Epithelial cell of proximal tubule (primary cell): ENCODE data around the gene MRPS34. TPM values are rescaled to one million over a fixed set of nuclear protein-coding genes. Genes with fewer than 3 reads are reported as not detected.

Experiments used
- DNase-seq: peaks from one replicate; pipeline ENCODE4 v3.0.0-alpha.2; 2011; ENCODE audit warnings: low read depth
- H3K4me3 ChIP-seq: 2 replicates; pipeline ENCODE4 v1.5.1; 2011; ENCODE audit warnings: low read depth, mild to moderate bottlenecking, low read length
- CTCF ChIP-seq: conservative IDR thresholded peaks from 2 replicates; pipeline ENCODE4 v1.5.1; 2012; ENCODE audit warnings: low read depth, mild to moderate bottlenecking, low read length
- total RNA-seq: library from RNA; depleted of rRNA; stranded (reverse); fragments of >200 nt; gene quantifications from 2 replicates; pipeline ENCODE4 v1.2.3, GENCODE V29; 2015

Gene MRPS34
- total RNA-seq, 1 donor from 2014 or later, result 167 TPM

DNA sequence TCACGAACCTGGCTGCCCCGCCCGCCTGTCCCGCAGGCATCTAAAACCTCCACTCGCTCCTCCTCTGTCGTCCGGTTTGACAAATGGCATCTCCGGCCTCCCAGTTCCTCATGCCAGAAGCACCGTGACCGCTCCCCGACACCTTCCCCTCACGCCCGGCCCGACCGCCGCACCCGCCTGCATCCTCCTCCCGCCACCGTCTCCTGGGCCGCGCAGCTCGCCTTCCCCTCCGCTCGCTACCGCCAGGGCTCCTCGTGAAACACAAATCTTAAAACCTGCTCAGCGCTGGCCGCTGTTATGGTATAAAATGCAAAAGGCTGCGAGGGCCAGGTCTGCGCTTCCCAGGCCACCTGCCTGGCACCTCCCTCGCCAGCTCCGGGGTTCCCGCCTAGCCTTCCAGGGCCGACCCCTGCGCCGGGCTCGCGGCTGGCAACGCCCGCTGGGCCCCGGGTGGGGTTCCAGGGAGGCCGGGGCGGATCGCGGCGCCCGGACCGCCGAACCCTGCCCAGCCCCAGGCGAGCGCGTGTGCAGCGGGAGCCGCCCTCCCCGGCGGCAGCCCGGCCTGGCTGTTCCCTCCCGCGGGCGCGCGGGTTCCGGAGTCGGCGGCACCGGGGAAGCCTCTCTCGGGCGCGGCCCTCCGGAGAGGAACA, 8.9 kb upstream of the MRPS34 start:
- peak; percentile 16 for TF ChIP-seq CTCF
- no peak for DNase-seq
- peak overlapping the region; percentile 85 for H3K4me3 ChIP-seq

DNA sequence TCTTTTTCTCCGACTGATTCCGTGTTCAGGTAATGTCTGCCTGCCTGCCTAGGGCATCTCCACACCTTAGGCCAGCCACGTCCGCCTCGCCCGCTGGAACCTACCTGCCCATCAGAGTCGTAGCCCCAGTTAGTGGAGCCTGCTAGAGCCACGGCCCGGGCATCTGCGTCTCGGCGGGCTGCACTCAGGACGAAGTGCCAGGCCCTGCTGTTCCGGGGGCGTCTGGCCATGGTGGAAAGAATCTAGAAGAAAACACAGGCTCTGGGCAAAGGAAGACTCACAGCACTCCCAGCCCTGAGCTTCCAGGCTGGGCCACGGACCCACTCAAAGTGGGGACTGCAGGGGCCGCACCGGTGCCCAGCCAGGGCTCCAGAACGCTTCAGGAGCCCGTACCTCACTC, 8.3 kb upstream of the MRPS34 start:
- TF ChIP-seq CTCF, result no peak
- DNase-seq, result no peak
- H3K4me3 ChIP-seq, result peak overlapping the region; percentile 85

GRCh38 chr16:1780677-1781072, 7.7 kb upstream of the MRPS34 start:
- peak overlapping the region; percentile 85 for H3K4me3 ChIP-seq
- TF ChIP-seq CTCF, result no peak
- no peak for DNase-seq

DNA sequence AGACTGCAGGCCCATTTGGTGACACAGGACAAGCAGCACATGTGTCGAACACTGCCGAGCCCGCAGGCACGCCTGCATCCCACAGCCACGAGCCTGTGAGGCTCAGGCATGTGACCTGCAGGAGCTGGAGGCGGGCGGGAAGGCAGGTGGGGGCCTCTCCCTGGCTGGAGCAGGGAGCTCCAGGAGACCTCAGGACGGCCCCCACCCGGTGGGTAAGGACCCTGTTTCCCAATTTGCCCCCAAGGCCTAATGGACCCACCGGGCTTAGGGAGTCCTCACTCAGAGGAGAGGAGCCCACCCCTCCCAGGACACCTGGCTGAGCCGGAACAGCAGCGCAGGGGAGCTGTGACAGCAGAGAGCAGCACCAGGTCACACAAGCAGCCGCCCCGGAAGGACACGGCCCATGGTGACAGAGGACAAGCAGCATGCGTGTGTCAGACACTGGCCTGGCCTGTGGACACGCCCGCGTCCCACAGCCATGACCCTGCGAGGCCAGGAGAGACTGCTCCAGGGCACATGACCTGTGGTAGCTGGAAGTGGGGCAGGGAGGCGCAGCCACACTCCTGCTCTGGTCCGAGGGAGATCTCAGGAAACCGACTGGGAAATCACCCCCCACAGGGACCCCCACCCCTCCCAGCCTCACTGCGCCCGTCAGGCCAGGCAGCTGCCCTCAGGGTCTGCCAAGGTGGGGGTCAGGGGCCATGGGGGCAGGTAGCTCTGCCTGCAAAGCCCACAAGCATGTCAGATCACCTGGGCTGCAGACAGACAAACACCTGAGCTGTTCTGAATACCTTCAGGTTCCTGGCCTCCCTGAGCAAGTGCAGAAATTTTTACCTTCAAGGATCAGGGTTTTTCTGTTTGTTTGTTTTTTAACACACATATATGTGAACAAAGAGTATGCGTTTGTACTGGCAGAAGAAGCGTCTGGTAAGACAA, 7.1 kb upstream of the MRPS34 start:
- TF ChIP-seq CTCF, result no peak
- DNase-seq, result no peak
- H3K4me3 ChIP-seq, result no peak overlapping the region

DNA sequence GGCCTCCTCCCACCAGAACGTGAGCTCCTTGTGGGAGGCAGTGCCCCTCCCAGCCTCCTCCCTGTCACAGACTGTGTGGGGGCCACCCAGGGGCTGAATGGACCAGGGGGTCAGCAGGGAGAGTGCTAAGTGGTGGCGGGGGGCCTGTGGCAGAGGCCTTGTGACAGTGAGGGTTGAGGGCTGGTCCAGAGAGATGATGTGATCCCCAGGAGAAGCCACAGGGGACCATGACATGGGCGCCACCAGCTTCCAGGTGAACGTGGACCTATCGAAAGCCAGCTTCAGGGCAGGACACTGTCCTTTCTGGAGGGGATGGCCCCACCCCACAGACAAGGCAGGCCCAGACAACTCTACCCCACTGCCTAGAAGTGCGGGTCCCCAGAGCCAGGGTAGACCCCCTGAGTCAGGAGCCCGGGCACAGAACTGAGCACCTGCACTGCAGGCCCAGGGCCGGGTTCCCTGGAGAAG, 6.3 kb upstream of the MRPS34 start:
- TF ChIP-seq CTCF, result no peak
- no peak overlapping the region for H3K4me3 ChIP-seq
- no peak for DNase-seq

DNA sequence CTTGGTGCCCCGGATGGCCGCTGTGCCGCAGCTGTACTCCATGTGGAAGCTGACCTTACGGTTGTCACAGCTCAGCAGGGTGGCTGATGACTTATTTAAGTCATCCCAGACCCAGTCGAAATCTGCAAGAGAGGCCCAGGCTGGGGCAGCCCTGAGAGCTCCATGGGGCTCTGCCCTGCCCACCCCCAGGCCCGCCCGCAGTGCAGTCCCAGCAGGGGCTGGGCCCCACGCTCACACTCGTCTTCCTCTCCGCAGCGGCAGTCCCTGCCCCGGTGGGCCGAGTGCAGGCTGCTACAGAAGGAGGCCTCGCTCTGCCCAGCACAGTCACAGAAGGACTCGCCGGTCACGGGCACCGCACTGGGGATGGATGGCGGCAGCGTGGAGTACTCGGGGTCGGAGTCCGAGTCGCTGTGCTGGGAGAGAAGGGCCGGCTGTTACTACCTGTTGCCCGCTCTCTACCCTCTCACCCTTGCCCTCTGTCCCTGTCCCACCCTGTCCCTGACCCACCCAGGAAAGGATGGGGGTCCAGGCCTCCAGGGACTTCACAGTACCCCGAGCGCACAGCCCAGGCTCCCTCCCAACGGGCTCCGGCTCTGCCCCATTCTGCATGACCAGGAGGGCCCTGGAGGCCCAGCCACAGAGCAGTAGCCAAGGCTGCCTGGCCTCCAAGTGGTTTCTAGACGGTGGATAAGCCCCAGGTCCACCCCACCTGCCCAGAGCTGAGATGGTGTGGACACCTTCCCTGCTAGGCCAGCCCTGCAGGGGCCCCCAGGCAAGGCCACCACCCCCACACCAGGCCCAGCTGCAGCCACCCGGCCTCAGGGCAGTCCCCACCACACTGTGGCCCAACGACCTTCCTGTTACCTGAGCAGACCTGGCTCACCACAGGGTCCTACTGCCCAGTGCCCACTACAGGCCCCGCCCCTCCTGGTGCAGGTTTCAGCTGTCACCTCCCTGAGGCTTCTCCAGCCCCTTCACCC, 5.6 kb upstream of the MRPS34 start:
- DNase-seq, result no peak
- TF ChIP-seq CTCF, result no peak

More for the DNA sequence above, 5.6 kb upstream of the MRPS34 start:
- H3K4me3 ChIP-seq, result no peak overlapping the region
